ENCODE results near the gene CARD8.

Gene CARD8

GRCh38 chr19:48169578-48169938 is 86.2 kb downstream of the CARD8 start:
- ATAC-seq (ENCODE audit: insufficient read depth, low read depth) (peak; percentile 1; the same call in 1 of the 3 replicates), DNase-seq (peak; percentile 79)
- peak overlapping the region; percentile 78 for H3K4me2 ChIP-seq (ENCODE audit: insufficient read depth, low read length)
- peaks cover 42% of the 10 kb centered on the region for H3K36me3 ChIP-seq (ENCODE audit: insufficient read depth, low read length)
- H3K4me3 ChIP-seq (ENCODE audit: low read depth in 1 of 2, low read length in 2 of 2) = peak overlapping the region; percentile 99 to 100; a peak in 3 of 4 replicates
- H3K9ac ChIP-seq (ENCODE audit: low read depth, low read length) = peak overlapping the region; percentile 99
- peaks cover 70% of the 10 kb centered on the region for H3K79me2 ChIP-seq (ENCODE audit: insufficient read depth, low read length)
- H3K9me3 ChIP-seq (ENCODE audit: insufficient read depth, low read length, severe bottlenecking) = no peaks in the 10 kb centered on the region
- H3K27ac ChIP-seq (ENCODE audit: low read length) = peak overlapping the region; percentile 98
- peaks cover 35% of the 10 kb centered on the region for H3K4me1 ChIP-seq (ENCODE audit: insufficient read depth, low read length)
- no peak for TF ChIP-seq EZH2 (IDR thresholded peaks at IDR 0.05; ENCODE audit: borderline replicate concordance, low read depth, low read length, severe bottlenecking)
- TF ChIP-seq CTCF (IDR thresholded peaks at IDR 0.05; ENCODE audit: borderline replicate concordance, extremely low read depth, low read length, poor library complexity, severe bottlenecking) = no peak
- H4K20me1 ChIP-seq (ENCODE audit: insufficient read depth, low read length) = peaks cover 32% of the 10 kb centered on the region
- no peaks in the 10 kb centered on the region for H3K27me3 ChIP-seq (ENCODE audit: insufficient read depth, low read length, poor library complexity)
- H2AFZ ChIP-seq (ENCODE audit: low read depth, low read length) = peak overlapping the region; percentile 100

GRCh38 chr19:48168689-48169088 is 87.0 kb downstream of the CARD8 start:
- no peak overlapping the region for H3K9ac ChIP-seq (ENCODE audit: low read depth, low read length)
- no peaks in the 10 kb centered on the region for H3K27me3 ChIP-seq (ENCODE audit: insufficient read depth, low read length, poor library complexity)
- H3K4me2 ChIP-seq (ENCODE audit: insufficient read depth, low read length) = peak overlapping the region; percentile 78
- no peaks in the 10 kb centered on the region for H3K9me3 ChIP-seq (ENCODE audit: insufficient read depth, low read length, severe bottlenecking)
- ATAC-seq (ENCODE audit: insufficient read depth, low read depth) (no peak), DNase-seq (no peak)
- H3K36me3 ChIP-seq (ENCODE audit: insufficient read depth, low read length) = peaks cover 41% of the 10 kb centered on the region
- peaks cover 77% of the 10 kb centered on the region for H3K79me2 ChIP-seq (ENCODE audit: insufficient read depth, low read length)
- peaks cover 35% of the 10 kb centered on the region for H3K4me1 ChIP-seq (ENCODE audit: insufficient read depth, low read length)
- peak overlapping the region in 1 of 2 experiments; percentile 100; a peak in 1 of 4 replicates for H3K4me3 ChIP-seq (ENCODE audit: low read depth in 1 of 2, low read length in 2 of 2)
- TF ChIP-seq CTCF (IDR thresholded peaks at IDR 0.05; ENCODE audit: borderline replicate concordance, extremely low read depth, low read length, poor library complexity, severe bottlenecking) (no peak), EZH2 (IDR thresholded peaks at IDR 0.05; ENCODE audit: borderline replicate concordance, low read depth, low read length, severe bottlenecking) (no peak)
- peaks cover 37% of the 10 kb centered on the region for H4K20me1 ChIP-seq (ENCODE audit: insufficient read depth, low read length)
- H3K27ac ChIP-seq (ENCODE audit: low read length) = no peak overlapping the region
- H2AFZ ChIP-seq (ENCODE audit: low read depth, low read length) = no peak overlapping the region

GRCh38 chr19:48158210-48158790 is 97.4 kb downstream of the CARD8 start:
- no peaks in the 10 kb centered on the region for H3K27me3 ChIP-seq (ENCODE audit: insufficient read depth, low read length, poor library complexity)
- H3K9ac ChIP-seq (ENCODE audit: low read depth, low read length) = no peak overlapping the region
- H3K4me1 ChIP-seq (ENCODE audit: insufficient read depth, low read length) = no peaks in the 10 kb centered on the region
- H3K36me3 ChIP-seq (ENCODE audit: insufficient read depth, low read length) = peaks cover 91% of the 10 kb centered on the region
- TF ChIP-seq EZH2 (IDR thresholded peaks at IDR 0.05; ENCODE audit: borderline replicate concordance, low read depth, low read length, severe bottlenecking) = no peak
- TF ChIP-seq CTCF (IDR thresholded peaks at IDR 0.05; ENCODE audit: borderline replicate concordance, extremely low read depth, low read length, poor library complexity, severe bottlenecking) = no peak
- peaks cover 12% of the 10 kb centered on the region for H3K79me2 ChIP-seq (ENCODE audit: insufficient read depth, low read length)
- H3K9me3 ChIP-seq (ENCODE audit: insufficient read depth, low read length, severe bottlenecking) = no peaks in the 10 kb centered on the region
- H3K4me2 ChIP-seq (ENCODE audit: insufficient read depth, low read length) = no peak overlapping the region
- H2AFZ ChIP-seq (ENCODE audit: low read depth, low read length) = no peak overlapping the region
- no peak for ATAC-seq (ENCODE audit: insufficient read depth, low read depth)
- H4K20me1 ChIP-seq (ENCODE audit: insufficient read depth, low read length) = peaks cover 42% of the 10 kb centered on the region
- H3K27ac ChIP-seq (ENCODE audit: low read length) = no peak overlapping the region
- no peak overlapping the region for H3K4me3 ChIP-seq (ENCODE audit: low read depth in 1 of 2, low read length in 2 of 2)
- DNase-seq = no peak

Measured in DND-41 (cell line).